Kidney capillary endothelial cell (primary cell): ENCODE data around the gene TMEM218.

Source experiments
- DNase-seq: peaks from one replicate; pipeline ENCODE4 v3.0.0-alpha.2; 2018; ENCODE audit warnings: low spot score

The TMEM218 gene

DNA sequence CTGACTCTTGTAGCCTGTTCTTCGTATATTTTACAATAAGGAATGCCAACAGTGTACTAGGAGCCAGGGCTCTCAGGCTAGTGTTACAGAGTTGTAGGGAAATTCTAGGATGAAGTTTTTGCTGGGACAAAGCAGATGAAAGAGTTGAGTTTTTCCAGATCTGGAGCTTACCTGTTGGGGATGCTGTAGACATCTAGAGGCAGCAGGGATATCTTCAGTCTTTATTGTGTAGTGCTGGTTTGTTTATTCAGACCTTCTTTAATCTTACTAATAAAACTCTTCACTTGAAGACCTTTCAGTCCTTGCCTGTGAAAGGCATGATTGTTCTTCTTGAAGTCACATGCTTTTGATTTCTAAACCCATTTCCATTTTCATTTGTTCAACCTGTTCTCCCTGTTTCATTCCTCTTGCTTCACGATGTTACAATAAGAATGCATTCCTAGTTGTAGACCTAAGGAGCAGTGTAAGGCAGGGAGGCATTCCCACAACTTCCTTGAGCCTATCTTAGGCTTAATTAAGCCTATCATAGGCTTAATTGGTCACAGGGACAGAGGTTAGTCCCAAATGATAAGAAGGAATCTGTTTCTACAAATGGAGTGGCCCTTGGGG lies 56.2 kb downstream of the TMEM218 start:
- DNase-seq = no peak

DNA sequence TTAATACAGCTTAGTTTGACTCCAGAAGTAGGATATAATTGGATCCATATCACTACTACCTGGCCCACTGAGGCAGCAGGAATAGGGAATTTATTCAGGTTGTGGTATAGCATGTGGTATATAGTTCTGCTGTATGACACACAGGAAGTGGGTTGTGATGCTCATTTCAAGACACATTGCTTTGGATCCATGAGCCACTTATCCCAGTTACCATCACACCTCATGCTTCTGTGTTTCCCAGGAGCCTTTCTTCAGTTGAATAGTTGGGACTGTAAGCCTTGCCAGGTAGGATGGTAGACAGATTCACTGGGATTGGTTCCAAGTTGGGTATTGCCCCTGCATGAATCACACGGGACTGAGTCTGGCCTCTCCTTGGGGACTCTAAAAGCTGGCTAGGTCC lies 58.3 kb downstream of the TMEM218 start:
- no peak for DNase-seq

- DNase-seq = no peak
Observed at GRCh38 chr11:125052047-125052446, 59.4 kb downstream of the TMEM218 start.

- no peak for DNase-seq
Observed at GRCh38 chr11:125049164-125049792, 62.1 kb downstream of the TMEM218 start.
